ENCODE results near the gene CHD5. TPM values are rescaled to one million over a fixed set of nuclear protein-coding genes. Genes with fewer than 3 reads are reported as not detected.

Gene CHD5
- total and polyA plus RNA-seq, 9 donors: 0.09 to 0.26 (median 0.19) TPM

GRCh38 chr1:6144647-6145395 is 35.3 kb downstream of the CHD5 start:
- Histone ChIP-seq H3K9me3 (replicated peaks; ENCODE audit: control insufficient read depth, low read depth, low read length) (no peaks in the 10 kb centered on the region), H3K27me3 (ENCODE audit: control insufficient read depth, insufficient read depth, low read length) (peaks cover 22% of the 10 kb centered on the region), H3K27ac (ENCODE audit: low read length) (no peak overlapping the region), H3K4me3 (ENCODE audit: low read length) (no peak overlapping the region), H3K4me1 (ENCODE audit: control insufficient read depth, insufficient read depth, low read length) (peaks cover 20% of the 10 kb centered on the region), H3K36me3 (ENCODE audit: control insufficient read depth, insufficient read depth, low read length) (no peaks in the 10 kb centered on the region)
- peak; percentile 50 for DNase-seq
- WGBS (ENCODE audit: insufficient coverage): 15% methylated on average over 11 of the region's 16 CpGs

GRCh38 chr1:6144175-6144574 is 35.9 kb downstream of the CHD5 start:
- no peaks in the 10 kb centered on the region for H3K9me3 ChIP-seq (replicated peaks; ENCODE audit: control insufficient read depth, low read depth, low read length)
- H3K4me3 ChIP-seq (ENCODE audit: low read length): no peak overlapping the region
- peak; percentile 21 for DNase-seq
- peaks cover 20% of the 10 kb centered on the region for H3K27me3 ChIP-seq (ENCODE audit: control insufficient read depth, insufficient read depth, low read length)
- 50% methylated on average over 5 of the region's 7 CpGs for WGBS (ENCODE audit: insufficient coverage)
- no peak overlapping the region for H3K27ac ChIP-seq (ENCODE audit: low read length)
- H3K36me3 ChIP-seq (ENCODE audit: control insufficient read depth, insufficient read depth, low read length): no peaks in the 10 kb centered on the region
- peaks cover 20% of the 10 kb centered on the region for H3K4me1 ChIP-seq (ENCODE audit: control insufficient read depth, insufficient read depth, low read length)

- Histone ChIP-seq H3K4me1 (ENCODE audit: control insufficient read depth, insufficient read depth, low read length) (peaks cover 19% of the 10 kb centered on the region), H3K27me3 (ENCODE audit: control insufficient read depth, insufficient read depth, low read length) (peaks cover 14% of the 10 kb centered on the region), H3K27ac (ENCODE audit: low read length) (no peak overlapping the region), H3K4me3 (ENCODE audit: low read length) (no peak overlapping the region), H3K9me3 (replicated peaks; ENCODE audit: control insufficient read depth, low read depth, low read length) (no peaks in the 10 kb centered on the region), H3K36me3 (ENCODE audit: control insufficient read depth, insufficient read depth, low read length) (no peaks in the 10 kb centered on the region)
- DNase-seq: no peak
- WGBS (ENCODE audit: insufficient coverage): 77% methylated on average over 3 of the region's 4 CpGs
These were observed 36.7 kb downstream of the CHD5 start for GRCh38 chr1:6143395-6143794.

GRCh38 chr1:6142734-6143133 is 37.4 kb downstream of the CHD5 start:
- peaks cover 18% of the 10 kb centered on the region for H3K4me1 ChIP-seq (ENCODE audit: control insufficient read depth, insufficient read depth, low read length)
- H3K36me3 ChIP-seq (ENCODE audit: control insufficient read depth, insufficient read depth, low read length): no peaks in the 10 kb centered on the region
- WGBS (ENCODE audit: insufficient coverage): 75% methylated on average over 4 of the region's 4 CpGs
- no peak for DNase-seq
- no peaks in the 10 kb centered on the region for H3K9me3 ChIP-seq (replicated peaks; ENCODE audit: control insufficient read depth, low read depth, low read length)
- no peak overlapping the region for H3K27ac ChIP-seq (ENCODE audit: low read length)
- peaks cover 7% of the 10 kb centered on the region for H3K27me3 ChIP-seq (ENCODE audit: control insufficient read depth, insufficient read depth, low read length)
- H3K4me3 ChIP-seq (ENCODE audit: low read length): no peak overlapping the region

GRCh38 chr1:6142036-6142621 is 38.0 kb downstream of the CHD5 start:
- no peak for DNase-seq
- WGBS (ENCODE audit: insufficient coverage): 94% methylated on average over 26 of the region's 33 CpGs
- Histone ChIP-seq H3K27me3 (ENCODE audit: control insufficient read depth, insufficient read depth, low read length) (peaks cover 1% of the 10 kb centered on the region), H3K4me3 (ENCODE audit: low read length) (no peak overlapping the region), H3K9me3 (replicated peaks; ENCODE audit: control insufficient read depth, low read depth, low read length) (no peaks in the 10 kb centered on the region), H3K27ac (ENCODE audit: low read length) (no peak overlapping the region), H3K36me3 (ENCODE audit: control insufficient read depth, insufficient read depth, low read length) (no peaks in the 10 kb centered on the region), H3K4me1 (ENCODE audit: control insufficient read depth, insufficient read depth, low read length) (peaks cover 18% of the 10 kb centered on the region)

GRCh38 chr1:6141592-6141991 is 38.5 kb downstream of the CHD5 start:
- no peak overlapping the region for H3K27ac ChIP-seq (ENCODE audit: low read length)
- 30% methylated on average over 6 of the region's 7 CpGs for WGBS (ENCODE audit: insufficient coverage)
- H3K27me3 ChIP-seq (ENCODE audit: control insufficient read depth, insufficient read depth, low read length): no peaks in the 10 kb centered on the region
- H3K4me1 ChIP-seq (ENCODE audit: control insufficient read depth, insufficient read depth, low read length): peaks cover 18% of the 10 kb centered on the region
- no peaks in the 10 kb centered on the region for H3K36me3 ChIP-seq (ENCODE audit: control insufficient read depth, insufficient read depth, low read length)
- no peaks in the 10 kb centered on the region for H3K9me3 ChIP-seq (replicated peaks; ENCODE audit: control insufficient read depth, low read depth, low read length)
- H3K4me3 ChIP-seq (ENCODE audit: low read length): no peak overlapping the region
- DNase-seq: no peak

GRCh38 chr1:6140413-6140812 is 39.7 kb downstream of the CHD5 start:
- WGBS (ENCODE audit: insufficient coverage): no CpG with 5 or more reads among the region's 2 CpGs
- peaks cover 15% of the 10 kb centered on the region for H3K4me1 ChIP-seq (ENCODE audit: control insufficient read depth, insufficient read depth, low read length)
- no peak overlapping the region for H3K4me3 ChIP-seq (ENCODE audit: low read length)
- no peaks in the 10 kb centered on the region for H3K27me3 ChIP-seq (ENCODE audit: control insufficient read depth, insufficient read depth, low read length)
- no peak for DNase-seq
- no peaks in the 10 kb centered on the region for H3K9me3 ChIP-seq (replicated peaks; ENCODE audit: control insufficient read depth, low read depth, low read length)
- H3K36me3 ChIP-seq (ENCODE audit: control insufficient read depth, insufficient read depth, low read length): no peaks in the 10 kb centered on the region
- H3K27ac ChIP-seq (ENCODE audit: low read length): no peak overlapping the region

GRCh38 chr1:6137758-6138157 is 42.4 kb downstream of the CHD5 start:
- 57% methylated on average over 2 of the region's 5 CpGs for WGBS (ENCODE audit: insufficient coverage)
- no peak for DNase-seq
- no peak overlapping the region for H3K27ac ChIP-seq (ENCODE audit: low read length)
- no peaks in the 10 kb centered on the region for H3K9me3 ChIP-seq (replicated peaks; ENCODE audit: control insufficient read depth, low read depth, low read length)
- no peak overlapping the region for H3K4me3 ChIP-seq (ENCODE audit: low read length)
- no peaks in the 10 kb centered on the region for H3K27me3 ChIP-seq (ENCODE audit: control insufficient read depth, insufficient read depth, low read length)
- no peaks in the 10 kb centered on the region for H3K4me1 ChIP-seq (ENCODE audit: control insufficient read depth, insufficient read depth, low read length)
- no peaks in the 10 kb centered on the region for H3K36me3 ChIP-seq (ENCODE audit: control insufficient read depth, insufficient read depth, low read length)

GRCh38 chr1:6136516-6137220 is 43.5 kb downstream of the CHD5 start:
- Histone ChIP-seq H3K36me3 (ENCODE audit: control insufficient read depth, insufficient read depth, low read length) (no peaks in the 10 kb centered on the region), H3K9me3 (replicated peaks; ENCODE audit: control insufficient read depth, low read depth, low read length) (peaks cover 3% of the 10 kb centered on the region), H3K27me3 (ENCODE audit: control insufficient read depth, insufficient read depth, low read length) (no peaks in the 10 kb centered on the region), H3K4me1 (ENCODE audit: control insufficient read depth, insufficient read depth, low read length) (no peaks in the 10 kb centered on the region), H3K4me3 (ENCODE audit: low read length) (no peak overlapping the region), H3K27ac (ENCODE audit: low read length) (no peak overlapping the region)
- DNase-seq: no peak
- 57% methylated on average over 12 of the region's 16 CpGs for WGBS (ENCODE audit: insufficient coverage)

- Histone ChIP-seq H3K36me3 (ENCODE audit: control insufficient read depth, insufficient read depth, low read length) (no peaks in the 10 kb centered on the region), H3K27ac (ENCODE audit: low read length) (no peak overlapping the region), H3K9me3 (replicated peaks; ENCODE audit: control insufficient read depth, low read depth, low read length) (peaks cover 3% of the 10 kb centered on the region), H3K4me3 (ENCODE audit: low read length) (no peak overlapping the region), H3K4me1 (ENCODE audit: control insufficient read depth, insufficient read depth, low read length) (no peaks in the 10 kb centered on the region), H3K27me3 (ENCODE audit: control insufficient read depth, insufficient read depth, low read length) (no peaks in the 10 kb centered on the region)
- 75% methylated on average over 21 of the region's 22 CpGs for WGBS (ENCODE audit: insufficient coverage)
- no peak for DNase-seq
These were observed 45.2 kb downstream of the CHD5 start for GRCh38 chr1:6134741-6135510.

All from muscle of leg (tissue), 11 donors.